CD8-positive, alpha-beta memory T cell (primary cell): Measurements from ENCODE around the gene PRPF31. TPM values are rescaled to one million over a fixed set of nuclear protein-coding genes. Genes with fewer than 3 reads are reported as not detected.

Source experiments
- CTCF ChIA-PET: fragments of 350-600 bp; sonication (Branson Sonifier 250); formaldehyde crosslinking; loops from one replicate; lab custom pipeline; 2021; ENCODE audit warnings: antibody characterized with exemption; lab: Charles Lee
- POLR2A ChIA-PET: fragments of 350-600 bp; sonication (Branson Sonifier 250); formaldehyde crosslinking; loops from one replicate; lab custom pipeline; 2021; ENCODE audit warnings: antibody characterized with exemption; lab: Charles Lee
- DNase-seq, 5 donors: peaks; one replicate each; pipeline versions ENCODE4 v3.0.0 to v3.0.0-alpha.2; 2020 to 2022; ENCODE audit warnings: mixed read lengths in 1 of 5
- H3K27ac ChIP-seq: one replicate; pipeline ENCODE4 v1.7.0; 2013; ENCODE audit warnings: low read depth, mild to moderate bottlenecking, low read length, moderate library complexity
- H3K27me3 ChIP-seq: 2 replicates; pipeline ENCODE4 v1.7.0; 2013; ENCODE audit warnings: low read length, mild to moderate bottlenecking; ENCODE audit not compliant: insufficient read depth, poor library complexity, severe bottlenecking
- H3K36me3 ChIP-seq: 2 replicates; pipeline ENCODE4 v1.7.0; 2013; ENCODE audit warnings: mild to moderate bottlenecking, low read length, moderate library complexity; ENCODE audit not compliant: insufficient read depth
- H3K4me1 ChIP-seq: 2 replicates; pipeline ENCODE4 v1.7.0; 2013; ENCODE audit warnings: mild to moderate bottlenecking, low read length, moderate library complexity; ENCODE audit not compliant: insufficient read depth
- H3K4me3 ChIP-seq: 2 replicates; pipeline ENCODE4 v1.7.0; 2013; ENCODE audit warnings: mild to moderate bottlenecking, low read length
- H3K9me3 ChIP-seq: 2 replicates; pipeline ENCODE4 v1.7.0; 2013; ENCODE audit warnings: mild to moderate bottlenecking, low read length
- H3K27ac Mint-ChIP-seq, 8 donors: one replicate each; pipeline ENCODE4 v1.8.0; 2020 to 2021; ENCODE audit warnings: mixed read lengths in 8 of 8, mild to moderate bottlenecking in 6 of 8, inconsistent platforms in 3 of 8, moderate library complexity in 3 of 8
- H3K27me3 Mint-ChIP-seq, 2 donors: one replicate each; pipeline ENCODE4 v1.8.0; 2020 to 2021; ENCODE audit warnings: mixed read lengths in 2 of 2, mild to moderate bottlenecking in 1 of 2, moderate library complexity in 1 of 2
- H3K36me3 Mint-ChIP-seq, 3 donors: one replicate each; pipeline ENCODE4 v1.8.0; 2020 to 2021; ENCODE audit warnings: mixed read lengths in 3 of 3, inconsistent platforms in 1 of 3, mild to moderate bottlenecking in 1 of 3
- H3K4me1 Mint-ChIP-seq, 3 donors: one replicate each; pipeline ENCODE4 v1.8.0; 2020 to 2021; ENCODE audit warnings: mixed read lengths in 3 of 3, inconsistent platforms in 1 of 3, mild to moderate bottlenecking in 1 of 3
- H3K4me3 Mint-ChIP-seq, 7 donors: one replicate each; pipeline ENCODE4 v1.8.0; 2020 to 2021; ENCODE audit warnings: mixed read lengths in 7 of 7, mild to moderate bottlenecking in 6 of 7, moderate library complexity in 4 of 7, inconsistent platforms in 2 of 7
- H3K9me3 Mint-ChIP-seq, 5 donors: one replicate each; pipeline ENCODE4 v1.8.0; 2020 to 2022; ENCODE audit warnings: mixed read lengths in 5 of 5, mild to moderate bottlenecking in 3 of 5, moderate library complexity in 2 of 5, inconsistent platforms in 1 of 5
- polyA plus RNA-seq: library from polyadenylated mRNA; unstranded; fragments of 300-500 nt; fragmentation: Illumina TruSeq; gene quantifications from one replicate; pipeline ENCODE4 v1.2.3, GENCODE V29; 2021
- total RNA-seq, 2 experiments: library from RNA; stranded (reverse); gene quantifications; one replicate each; pipeline ENCODE4 v1.2.3, GENCODE V29; 2021

The PRPF31 gene
- total and polyA plus RNA-seq, 3 experiments from 2014 or later: 88.9 to 132 (median 123) TPM

DNA sequence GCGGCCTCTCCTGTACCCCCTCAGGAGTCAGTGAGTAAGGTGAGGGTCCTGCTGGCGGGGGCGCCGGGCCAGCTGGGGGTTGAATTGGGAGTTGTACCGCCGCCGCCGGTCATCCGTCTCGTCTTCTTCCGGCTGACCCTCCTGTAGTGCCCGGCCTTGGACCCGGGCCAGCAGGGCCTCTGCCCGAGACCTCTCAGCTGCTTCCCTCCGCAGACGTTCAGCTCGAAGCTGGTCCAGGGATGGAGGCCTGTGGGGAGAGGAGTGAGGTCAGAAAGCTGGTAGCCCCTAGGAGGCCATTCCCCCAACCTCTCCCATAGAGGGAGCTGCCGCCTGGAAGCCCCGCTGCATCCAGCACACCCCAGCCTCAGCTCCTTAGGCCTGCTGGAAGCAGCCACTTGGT is 40.1 kb downstream of the PRPF31 start:
- POLR2A ChIA-PET: interaction anchor here (0.6 to 1.0 kb wide), 3 partner anchors 19 to 38 kb away, joined by 3 to 6 read pairs (median 3); partner anchors contain the start of genes CNOT3 and TSEN34
- H3K9me3 ChIP-seq: no peaks in the 10 kb centered on the region
- Mint-ChIP-seq H3K4me3 (no peak overlapping the region), H3K4me1 (peaks cover 46 to 57% (median 50%) of the 10 kb centered on the region in 3 donors), H3K27me3 (peaks cover 0 to 1% of the 10 kb centered on the region in 2 donors), H3K9me3 (no peaks in the 10 kb centered on the region), H3K36me3 (peaks cover 9 to 87% (median 18%) of the 10 kb centered on the region in 3 donors), H3K27ac (peak overlapping the region in 2 of 8 donors; percentile 29 to 75)
- CTCF ChIA-PET: no interaction called here
- H3K4me3 ChIP-seq: no peak overlapping the region
- no peak overlapping the region for H3K27ac ChIP-seq
- H3K4me1 ChIP-seq: peaks cover 60% of the 10 kb centered on the region
- peaks cover 52% of the 10 kb centered on the region for H3K36me3 ChIP-seq
- H3K27me3 ChIP-seq: no peaks in the 10 kb centered on the region
- no peak for DNase-seq

DNA sequence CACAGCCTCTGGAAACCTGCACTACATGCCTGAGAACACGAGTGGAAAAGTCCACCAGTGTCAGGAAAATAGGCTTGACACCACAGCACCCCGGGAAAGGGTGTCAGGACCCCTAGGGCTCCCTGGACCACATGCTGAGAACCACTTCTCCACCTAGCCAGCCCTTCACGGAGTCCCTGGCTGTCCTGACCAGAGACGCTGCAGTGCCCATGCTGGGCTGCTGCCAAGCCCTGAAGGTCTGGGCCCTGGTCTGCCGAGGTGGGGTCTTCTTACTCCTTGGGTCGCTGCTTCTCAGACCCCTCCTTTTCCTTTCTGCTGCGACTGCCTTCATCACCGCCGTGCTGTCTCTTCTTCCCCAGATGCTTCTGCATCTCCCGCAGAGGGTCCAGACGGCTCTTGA is 40.9 kb downstream of the PRPF31 start:
- Mint-ChIP-seq H3K27me3 (peaks cover 0 to 1% of the 10 kb centered on the region in 2 donors), H3K36me3 (peaks cover 9 to 80% (median 15%) of the 10 kb centered on the region in 3 donors), H3K4me3 (peak overlapping the region in 1 of 7 donors; percentile 65), H3K27ac (peak overlapping the region in 3 of 8 donors; percentile 17 to 75 (median 38)), H3K9me3 (no peaks in the 10 kb centered on the region), H3K4me1 (peaks cover 48 to 61% (median 54%) of the 10 kb centered on the region in 3 donors)
- Histone ChIP-seq H3K4me3 (no peak overlapping the region), H3K27me3 (no peaks in the 10 kb centered on the region), H3K27ac (no peak overlapping the region), H3K9me3 (no peaks in the 10 kb centered on the region), H3K36me3 (peaks cover 49% of the 10 kb centered on the region), H3K4me1 (peaks cover 65% of the 10 kb centered on the region)
- no peak for DNase-seq
- CTCF ChIA-PET: no interaction called here
- POLR2A ChIA-PET: interaction anchor here (1.0 kb wide), 1 partner anchor 35 kb away, joined by 3 read pairs; the partner anchor contains the start of gene TSEN34

GRCh38 chr19:54156953-54157352 is 41.4 kb downstream of the PRPF31 start:
- no peak for DNase-seq
- Mint-ChIP-seq H3K27me3 (peaks cover 0 to 3% of the 10 kb centered on the region in 2 donors), H3K9me3 (no peaks in the 10 kb centered on the region), H3K4me1 (peaks cover 51 to 66% (median 57%) of the 10 kb centered on the region in 3 donors), H3K4me3 (peak overlapping the region; percentile 17 to 81 (median 42)), H3K36me3 (peaks cover 9 to 75% (median 15%) of the 10 kb centered on the region in 3 donors), H3K27ac (peak overlapping the region in 7 of 8 donors; percentile 25 to 75 (median 56))
- no peak overlapping the region for H3K27ac ChIP-seq
- H3K27me3 ChIP-seq: no peaks in the 10 kb centered on the region
- POLR2A ChIA-PET: no interaction called here
- peaks cover 44% of the 10 kb centered on the region for H3K36me3 ChIP-seq
- no peaks in the 10 kb centered on the region for H3K9me3 ChIP-seq
- H3K4me1 ChIP-seq: peaks cover 69% of the 10 kb centered on the region
- CTCF ChIA-PET: interaction anchor here (1.8 kb wide), 1 partner anchor 16 kb away, joined by 4 read pairs; the partner anchor contains the start of gene TMC4
- no peak overlapping the region for H3K4me3 ChIP-seq

DNA sequence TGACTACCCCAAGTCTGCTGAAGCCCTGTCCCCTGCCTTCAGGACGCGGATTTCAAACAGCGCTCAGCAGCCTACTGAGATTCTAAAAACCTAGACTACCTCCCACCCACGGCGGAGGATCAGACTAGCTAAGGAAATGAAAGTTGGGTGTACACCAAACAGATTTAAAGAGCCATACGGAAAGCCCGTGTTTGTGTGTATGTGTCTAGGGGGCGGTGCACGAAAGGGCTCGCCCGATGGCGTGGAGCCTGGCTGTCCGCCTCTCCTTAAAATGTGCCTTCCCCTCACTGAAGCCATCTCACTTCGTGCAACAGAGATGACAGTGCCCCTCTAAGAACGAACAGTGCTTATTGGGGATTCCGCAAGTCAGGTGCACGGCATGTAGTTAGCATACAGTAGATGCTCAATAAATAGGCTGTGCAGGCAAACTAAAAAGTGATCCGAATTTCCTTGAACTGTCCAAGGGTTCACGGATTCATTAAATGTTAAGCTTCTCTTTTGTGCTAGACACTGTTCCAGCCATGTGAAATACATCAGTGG is 43.3 kb downstream of the PRPF31 start:
- Mint-ChIP-seq H3K36me3 (peaks cover 9 to 58% (median 15%) of the 10 kb centered on the region in 3 donors), H3K27ac (peak overlapping the region; percentile 92 to 100 (median 99)), H3K9me3 (no peaks in the 10 kb centered on the region), H3K27me3 (peaks cover 4 to 6% of the 10 kb centered on the region in 2 donors), H3K4me3 (peak overlapping the region; percentile 89 to 100 (median 99)), H3K4me1 (peaks cover 57 to 77% (median 74%) of the 10 kb centered on the region in 3 donors)
- no peak for DNase-seq
- POLR2A ChIA-PET: interaction anchor here (1.1 to 3.6 kb wide), 6 partner anchors 22 to 303 kb away, joined by 3 to 54 read pairs (median 11); partner anchors contain the start of genes CNOT3, MBOAT7, PRPF31 and RPS9
- H3K9me3 ChIP-seq: no peaks in the 10 kb centered on the region
- peaks cover 75% of the 10 kb centered on the region for H3K4me1 ChIP-seq
- H3K27me3 ChIP-seq: no peaks in the 10 kb centered on the region
- H3K36me3 ChIP-seq: peaks cover 27% of the 10 kb centered on the region
- H3K4me3 ChIP-seq: peak overlapping the region; percentile 83
- peak overlapping the region; percentile 85 for H3K27ac ChIP-seq
- CTCF ChIA-PET: interaction anchor here (0.8 to 2.9 kb wide), 6 partner anchors 10 to 43 kb away, joined by 3 to 17 read pairs (median 4); partner anchors contain the start of genes CNOT3, MBOAT7, PRPF31 and TFPT

- Histone ChIP-seq H3K27me3 (no peaks in the 10 kb centered on the region), H3K27ac (peak within 1 kb of the TSS; percentile 85), H3K36me3 (peaks cover 20% of the 10 kb centered on the region), H3K4me1 (peaks cover 75% of the 10 kb centered on the region), H3K9me3 (no peaks in the 10 kb centered on the region), H3K4me3 (peak within 1 kb of the TSS; percentile 93)
- peaks cover 5 to 51% (median 10%) of the 10 kb centered on the region in 3 donors for H3K36me3 Mint-ChIP-seq
- POLR2A ChIA-PET: interaction anchor here (1.1 to 3.6 kb wide), 6 partner anchors 22 to 302 kb away, joined by 3 to 54 read pairs (median 11); partner anchors contain the start of genes CNOT3, MBOAT7, PRPF31 and RPS9
- peaks cover 57 to 76% (median 73%) of the 10 kb centered on the region in 3 donors for H3K4me1 Mint-ChIP-seq
- H3K4me3 Mint-ChIP-seq: peak within 1 kb of the TSS; percentile 89 to 100 (median 99)
- peak; percentile 96 to 100 (median 99) for DNase-seq
- CTCF ChIA-PET: interaction anchor here (0.8 to 2.9 kb wide), 7 partner anchors 9 to 44 kb away, joined by 3 to 17 read pairs (median 3); partner anchors contain the start of genes CNOT3, MBOAT7, PRPF31 and TFPT
- H3K9me3 Mint-ChIP-seq: no peaks in the 10 kb centered on the region
- H3K27me3 Mint-ChIP-seq: peaks cover 4 to 6% of the 10 kb centered on the region in 2 donors
- H3K27ac Mint-ChIP-seq: peak within 1 kb of the TSS; percentile 92 to 100 (median 99)
Measured at GRCh38 chr19:54159352-54160181, 44.0 kb downstream of the PRPF31 start, which contains the start of gene LENG1. TSS of gene LENG1 (minus strand) at chr19:54159721. CDS start at chr19:54159695, 26 bp downstream.

- H3K36me3 Mint-ChIP-seq: peaks cover 0 to 44% (median 5%) of the 10 kb centered on the region in 3 donors
- no peaks in the 10 kb centered on the region for H3K27me3 ChIP-seq
- peak overlapping the region; percentile 89 to 100 (median 99) for H3K4me3 Mint-ChIP-seq
- H3K27ac ChIP-seq: peak overlapping the region; percentile 84
- H3K27ac Mint-ChIP-seq: peak overlapping the region; percentile 85 to 100 (median 99)
- H3K4me1 Mint-ChIP-seq: peaks cover 52 to 74% (median 71%) of the 10 kb centered on the region in 3 donors
- H3K9me3 ChIP-seq: no peaks in the 10 kb centered on the region
- peaks cover 68% of the 10 kb centered on the region for H3K4me1 ChIP-seq
- no peaks in the 10 kb centered on the region for H3K9me3 Mint-ChIP-seq
- DNase-seq: no peak
- POLR2A ChIA-PET: interaction anchor here (0.6 to 3.6 kb wide), 6 partner anchors 23 to 50 kb away, joined by 4 to 54 read pairs (median 12); partner anchors contain the start of genes CNOT3, MBOAT7, PRPF31 and RPS9
- peak overlapping the region; percentile 93 for H3K4me3 ChIP-seq
- CTCF ChIA-PET: interaction anchor here (0.8 to 2.9 kb wide), 5 partner anchors 8 to 72 kb away, joined by 3 to 17 read pairs (median 3); partner anchors contain the start of genes CNOT3 and MBOAT7
- H3K27me3 Mint-ChIP-seq: peaks cover 4 to 7% of the 10 kb centered on the region in 2 donors
- peaks cover 15% of the 10 kb centered on the region for H3K36me3 ChIP-seq
Measured at GRCh38 chr19:54160182-54160811, 44.7 kb downstream of the PRPF31 start.

GRCh38 chr19:54160854-54161253 is 45.3 kb downstream of the PRPF31 start:
- peak overlapping the region; percentile 84 for H3K27ac ChIP-seq
- Mint-ChIP-seq H3K27me3 (peaks cover 4 to 9% of the 10 kb centered on the region in 2 donors), H3K4me3 (peak overlapping the region in 6 of 7 donors; percentile 95 to 100 (median 99)), H3K4me1 (peaks cover 52 to 71% (median 70%) of the 10 kb centered on the region in 3 donors), H3K27ac (peak overlapping the region; percentile 92 to 100 (median 99)), H3K36me3 (peaks cover 0 to 41% (median 5%) of the 10 kb centered on the region in 3 donors), H3K9me3 (no peaks in the 10 kb centered on the region)
- H3K4me1 ChIP-seq: peaks cover 63% of the 10 kb centered on the region
- ChIA-PET CTCF (interaction anchor here (0.8 to 2.1 kb wide), 2 partner anchors 24 to 72 kb away, joined by 3 to 7 read pairs; partner anchors contain the start of gene CNOT3), POLR2A (interaction anchor here (0.6 to 3.6 kb wide), 3 partner anchors 24 to 40 kb away, joined by 6 to 54 read pairs (median 49); partner anchors contain the start of genes CNOT3, MBOAT7, RPS9 and TSEN34)
- H3K4me3 ChIP-seq: peak overlapping the region; percentile 93
- no peak for DNase-seq
- H3K27me3 ChIP-seq: no peaks in the 10 kb centered on the region
- no peaks in the 10 kb centered on the region for H3K9me3 ChIP-seq
- H3K36me3 ChIP-seq: peaks cover 14% of the 10 kb centered on the region
